Thyroid gland (tissue), 4 donors: ENCODE measurements around the gene GRIK4. TPM values are rescaled to one million over a fixed set of nuclear protein-coding genes. Genes with fewer than 3 reads are reported as not detected.

Experiments
- DNase-seq, 2 donors: peaks; one replicate each; pipeline ENCODE4 v3.0.0-alpha.2; 2019
- H3K27ac ChIP-seq, 3 donors: fragments of 200-600 bp; sonication (generic); 1 replicate in 2 of 3; 2 replicates in 1 of 3; pipeline ENCODE4 v1.5.1; 2016 to 2019; ENCODE audit warnings: mild to moderate bottlenecking in 1 of 3, moderate library complexity in 1 of 3
- H3K27me3 ChIP-seq: fragments of 200-600 bp; sonication (generic); one replicate; pipeline ENCODE4 v1.5.1; 2019
- H3K36me3 ChIP-seq, 2 donors: fragments of 200-600 bp; sonication (generic); one replicate each; pipeline ENCODE4 v1.5.1; 2016 to 2019
- H3K4me1 ChIP-seq, 2 donors: fragments of 200-600 bp; sonication (generic); one replicate each; pipeline ENCODE4 v1.5.1; 2017 to 2019
- H3K4me3 ChIP-seq, 3 donors: fragments of 200-600 bp; sonication (generic); replicated peaks in 1 of 3; 1 replicate in 2 of 3; 2 replicates in 1 of 3; pipeline ENCODE4 v1.5.1; 2016; ENCODE audit warnings: mild to moderate bottlenecking in 1 of 3
- H3K9me3 ChIP-seq: fragments of 200-600 bp; sonication (generic); one replicate; pipeline ENCODE4 v1.5.1; 2017
- POLR2A ChIP-seq, 2 donors: fragments of 450-650 bp; IDR thresholded peaks; one replicate each; pipeline ENCODE4 v1.6.1; 2017; ENCODE audit warnings: antibody characterized with exemption in 2 of 2, mild to moderate bottlenecking in 2 of 2, moderate library complexity in 1 of 2
- WGBS, 2 donors: methylation state at CpG; one replicate each; pipeline ENCODE4 v1.1.5; 2017; 5-methylcytosine and 5-hydroxymethylcytosine counted together
- intact Hi-C: fragments of 100-400 bp; cut with DNase I; formaldehyde crosslinking; loops from one replicate; pipeline ENCODE4 v1.15.1; 2023
- total RNA-seq, 4 donors: library from RNA; depleted of rRNA; stranded (reverse); fragments of >200 nt; gene quantifications; one replicate each; pipeline ENCODE4 v1.2.3, GENCODE V29; 2016
- TF ChIP-seq, protein P1 (sequence below), 6 experiments: fragments of 200-600 bp in 3 of 6; fragments of 450-650 bp in 3 of 6; sonication (generic) in 3 of 6; IDR thresholded peaks; one replicate each; pipeline ENCODE4 v1.5.1; 2016 to 2019; ENCODE audit warnings: antibody characterized with exemption in 6 of 6, mild to moderate bottlenecking in 2 of 6, inconsistent platforms in 1 of 6, moderate library complexity in 1 of 6

Gene GRIK4
- total RNA-seq, 4 donors from 2014 or later = 0.54 to 3.7 (median 0.99) TPM

DNA sequence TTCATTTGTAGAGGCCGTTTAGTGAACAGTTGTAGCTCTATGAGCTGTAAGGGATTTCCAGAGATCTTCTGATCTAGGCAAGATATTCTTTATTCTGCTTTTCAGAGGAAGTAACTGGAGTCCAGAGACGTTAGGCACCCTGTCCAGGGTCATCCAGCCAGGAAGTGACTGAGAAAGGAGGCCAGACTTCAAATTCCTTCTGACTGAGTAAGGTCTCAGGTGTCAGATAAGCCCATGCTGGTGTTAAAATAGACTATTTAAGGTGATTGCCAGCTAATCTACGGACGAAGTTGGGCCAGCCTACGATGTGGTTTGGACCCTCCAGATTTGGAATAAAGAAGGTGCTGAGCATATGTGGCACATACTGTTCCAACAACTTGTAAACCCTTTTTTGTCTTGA lies 54.6 kb downstream of the GRIK4 start:
- no peak overlapping the region for H3K27ac ChIP-seq
- no peak for DNase-seq
- H3K4me1 ChIP-seq = peaks cover 13 to 22% of the 10 kb centered on the region in 2 donors
- TF ChIP-seq POLR2A (IDR thresholded peaks at IDR 0.05) = no peak
- TF ChIP-seq, protein P1, sequence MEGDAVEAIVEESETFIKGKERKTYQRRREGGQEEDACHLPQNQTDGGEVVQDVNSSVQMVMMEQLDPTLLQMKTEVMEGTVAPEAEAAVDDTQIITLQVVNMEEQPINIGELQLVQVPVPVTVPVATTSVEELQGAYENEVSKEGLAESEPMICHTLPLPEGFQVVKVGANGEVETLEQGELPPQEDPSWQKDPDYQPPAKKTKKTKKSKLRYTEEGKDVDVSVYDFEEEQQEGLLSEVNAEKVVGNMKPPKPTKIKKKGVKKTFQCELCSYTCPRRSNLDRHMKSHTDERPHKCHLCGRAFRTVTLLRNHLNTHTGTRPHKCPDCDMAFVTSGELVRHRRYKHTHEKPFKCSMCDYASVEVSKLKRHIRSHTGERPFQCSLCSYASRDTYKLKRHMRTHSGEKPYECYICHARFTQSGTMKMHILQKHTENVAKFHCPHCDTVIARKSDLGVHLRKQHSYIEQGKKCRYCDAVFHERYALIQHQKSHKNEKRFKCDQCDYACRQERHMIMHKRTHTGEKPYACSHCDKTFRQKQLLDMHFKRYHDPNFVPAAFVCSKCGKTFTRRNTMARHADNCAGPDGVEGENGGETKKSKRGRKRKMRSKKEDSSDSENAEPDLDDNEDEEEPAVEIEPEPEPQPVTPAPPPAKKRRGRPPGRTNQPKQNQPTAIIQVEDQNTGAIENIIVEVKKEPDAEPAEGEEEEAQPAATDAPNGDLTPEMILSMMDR (IDR thresholded peaks at IDR 0.05) = no peak
- H3K27me3 ChIP-seq = no peaks in the 10 kb centered on the region
- H3K9me3 ChIP-seq = no peaks in the 10 kb centered on the region
- H3K36me3 ChIP-seq = no peaks in the 10 kb centered on the region
- WGBS, 2 donors = 69 to 70% methylated on average over 5 of the region's 5 CpGs
- no peak overlapping the region for H3K4me3 ChIP-seq
- intact Hi-C loops = no loop called here

DNA sequence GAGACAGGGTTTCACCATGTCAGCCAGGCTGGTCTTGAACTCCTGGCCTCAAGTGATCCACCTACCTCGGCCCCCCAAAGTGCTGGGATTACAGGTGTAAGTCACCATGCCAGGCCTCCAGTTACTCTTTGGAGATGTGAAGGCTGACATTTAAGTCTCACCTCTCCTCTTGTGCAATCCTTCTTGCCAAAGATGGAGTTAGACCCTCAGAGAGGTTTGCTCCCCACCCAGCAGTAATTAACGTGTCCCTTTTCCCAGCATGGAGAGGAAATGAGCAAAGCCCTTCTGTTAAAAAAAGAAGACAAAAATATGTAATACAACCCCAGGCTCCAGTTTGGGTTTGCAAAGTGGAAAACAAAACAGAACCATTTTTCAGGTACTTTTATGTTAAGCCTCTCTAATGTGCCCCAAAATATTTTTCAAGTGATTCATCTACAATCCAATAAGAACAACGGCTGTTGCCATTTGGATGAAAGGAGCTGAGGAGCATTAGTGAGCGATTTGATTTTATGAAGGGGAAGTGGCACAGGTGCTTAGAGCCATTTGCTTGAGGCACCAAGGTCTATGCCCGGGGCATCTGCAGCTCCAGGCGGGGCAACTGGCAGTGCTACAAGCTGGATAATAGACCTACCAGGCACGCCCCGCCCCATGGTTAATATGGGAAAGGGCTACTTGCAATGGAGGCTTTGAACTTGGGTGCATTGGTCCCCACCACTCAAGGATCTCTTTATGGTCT lies 57.2 kb downstream of the GRIK4 start:
- intact Hi-C loops = no loop called here
- no peaks in the 10 kb centered on the region for H3K9me3 ChIP-seq
- H3K36me3 ChIP-seq = no peaks in the 10 kb centered on the region
- H3K4me3 ChIP-seq = no peak overlapping the region
- whole genome bisulfite sequencing, 2 donors = 91 to 92% methylated on average over 8 of the region's 8 CpGs
- peaks cover 9 to 15% of the 10 kb centered on the region in 2 donors for H3K4me1 ChIP-seq
- H3K27me3 ChIP-seq = no peaks in the 10 kb centered on the region
- H3K27ac ChIP-seq = no peak overlapping the region
- TF ChIP-seq, protein P1 (IDR thresholded peaks at IDR 0.05) = no peak
- TF ChIP-seq POLR2A (IDR thresholded peaks at IDR 0.05) = no peak
- DNase-seq = no peak

DNA sequence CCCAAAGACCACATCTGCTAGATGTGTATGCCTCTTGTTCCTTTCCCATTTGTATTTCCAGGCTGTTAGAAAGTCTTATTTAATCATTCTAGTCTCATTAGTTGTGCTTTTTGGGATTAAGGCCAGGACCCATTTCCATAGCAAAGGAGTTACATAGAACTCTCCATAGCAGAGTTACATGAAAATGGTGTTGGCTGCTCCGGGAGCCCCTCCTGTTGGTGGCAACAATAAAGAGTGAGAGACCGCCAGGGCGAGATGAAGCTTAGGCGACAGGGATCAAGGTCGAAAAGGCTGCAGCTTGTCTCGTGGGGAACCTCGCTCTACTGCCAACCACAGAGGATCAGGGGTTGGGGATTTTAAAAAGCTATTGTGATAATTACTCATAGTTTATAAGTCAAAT lies 58.3 kb downstream of the GRIK4 start:
- DNase-seq = no peak
- Histone ChIP-seq H3K27me3 (no peaks in the 10 kb centered on the region), H3K36me3 (no peaks in the 10 kb centered on the region), H3K4me3 (no peak overlapping the region), H3K4me1 (peaks cover 5% of the 10 kb centered on the region in 2 donors), H3K27ac (no peak overlapping the region), H3K9me3 (no peaks in the 10 kb centered on the region)
- TF ChIP-seq POLR2A (IDR thresholded peaks at IDR 0.05) = no peak
- TF ChIP-seq, protein P1 (IDR thresholded peaks at IDR 0.05) = no peak
- 65 to 77% methylated on average over 7 of the region's 7 CpGs for WGBS, 2 donors
- intact Hi-C loops = no loop called here

DNA sequence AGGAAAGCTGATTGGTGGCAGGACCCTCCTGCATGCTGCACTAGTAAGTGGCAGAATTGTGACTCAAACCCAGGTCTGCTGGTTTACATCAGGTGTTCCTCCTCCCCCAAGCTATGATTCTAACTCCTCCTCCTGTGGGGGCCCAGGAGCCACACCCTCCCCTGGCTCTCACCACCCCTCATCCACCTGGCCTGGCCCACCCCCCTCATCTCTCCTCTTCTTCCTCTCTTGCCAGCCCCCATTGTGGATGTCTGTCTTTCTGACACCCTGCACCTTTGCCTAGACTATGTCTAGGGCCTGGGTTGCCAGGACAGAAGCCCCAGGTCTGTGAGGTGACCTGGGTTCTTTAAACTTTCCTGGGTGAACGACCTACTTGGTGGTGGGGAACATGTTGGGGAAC lies 59.9 kb downstream of the GRIK4 start:
- TF ChIP-seq, protein P1 (IDR thresholded peaks at IDR 0.05) = no peak
- no peak for TF ChIP-seq POLR2A (IDR thresholded peaks at IDR 0.05)
- Histone ChIP-seq H3K36me3 (no peaks in the 10 kb centered on the region), H3K9me3 (no peaks in the 10 kb centered on the region), H3K4me1 (no peaks in the 10 kb centered on the region), H3K27ac (no peak overlapping the region), H3K27me3 (no peaks in the 10 kb centered on the region), H3K4me3 (no peak overlapping the region)
- 40 to 64% methylated on average over 1 of the region's 1 CpG for WGBS, 2 donors
- no peak for DNase-seq
- intact Hi-C loops = no loop called here

DNA sequence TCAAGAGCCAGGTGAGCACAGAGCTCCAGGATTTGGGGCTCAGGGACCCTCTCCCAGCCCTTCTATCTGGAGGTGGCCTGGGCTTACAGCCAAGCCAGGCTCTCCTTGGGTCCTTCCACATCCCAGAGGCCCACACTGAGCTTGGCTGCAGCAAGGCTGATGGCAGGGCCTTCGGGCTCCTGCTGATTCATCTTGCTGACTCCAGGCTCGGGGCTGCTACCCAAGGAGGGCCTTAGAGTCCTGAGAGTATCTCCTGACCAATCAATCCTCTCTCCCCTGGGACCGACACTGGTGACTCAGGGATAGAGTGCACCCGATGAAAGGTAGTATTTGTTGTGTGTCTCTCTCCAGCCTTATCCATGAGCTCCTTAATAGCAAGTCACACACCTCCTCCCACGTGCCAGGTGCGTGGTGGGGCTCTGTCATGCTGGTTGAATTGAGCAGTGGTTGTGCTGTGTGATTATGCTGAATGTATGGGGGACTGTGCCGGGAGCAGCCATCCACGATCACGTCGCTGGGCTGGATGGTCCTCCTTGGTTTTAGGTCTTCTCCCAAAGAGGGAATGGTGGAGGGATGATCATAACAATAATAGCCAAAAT lies 62.3 kb downstream of the GRIK4 start:
- Histone ChIP-seq H3K36me3 (no peaks in the 10 kb centered on the region), H3K27me3 (no peaks in the 10 kb centered on the region), H3K4me1 (no peaks in the 10 kb centered on the region), H3K4me3 (no peak overlapping the region), H3K9me3 (no peaks in the 10 kb centered on the region), H3K27ac (no peak overlapping the region)
- no peak for DNase-seq
- intact Hi-C loops = no loop called here
- WGBS, 2 donors = 86 to 92% methylated on average over 10 of the region's 10 CpGs
- TF ChIP-seq, protein P1 (IDR thresholded peaks at IDR 0.05) = no peak
- no peak for TF ChIP-seq POLR2A (IDR thresholded peaks at IDR 0.05)
